ENCODE measurements around the gene CLRN3.

DNA sequence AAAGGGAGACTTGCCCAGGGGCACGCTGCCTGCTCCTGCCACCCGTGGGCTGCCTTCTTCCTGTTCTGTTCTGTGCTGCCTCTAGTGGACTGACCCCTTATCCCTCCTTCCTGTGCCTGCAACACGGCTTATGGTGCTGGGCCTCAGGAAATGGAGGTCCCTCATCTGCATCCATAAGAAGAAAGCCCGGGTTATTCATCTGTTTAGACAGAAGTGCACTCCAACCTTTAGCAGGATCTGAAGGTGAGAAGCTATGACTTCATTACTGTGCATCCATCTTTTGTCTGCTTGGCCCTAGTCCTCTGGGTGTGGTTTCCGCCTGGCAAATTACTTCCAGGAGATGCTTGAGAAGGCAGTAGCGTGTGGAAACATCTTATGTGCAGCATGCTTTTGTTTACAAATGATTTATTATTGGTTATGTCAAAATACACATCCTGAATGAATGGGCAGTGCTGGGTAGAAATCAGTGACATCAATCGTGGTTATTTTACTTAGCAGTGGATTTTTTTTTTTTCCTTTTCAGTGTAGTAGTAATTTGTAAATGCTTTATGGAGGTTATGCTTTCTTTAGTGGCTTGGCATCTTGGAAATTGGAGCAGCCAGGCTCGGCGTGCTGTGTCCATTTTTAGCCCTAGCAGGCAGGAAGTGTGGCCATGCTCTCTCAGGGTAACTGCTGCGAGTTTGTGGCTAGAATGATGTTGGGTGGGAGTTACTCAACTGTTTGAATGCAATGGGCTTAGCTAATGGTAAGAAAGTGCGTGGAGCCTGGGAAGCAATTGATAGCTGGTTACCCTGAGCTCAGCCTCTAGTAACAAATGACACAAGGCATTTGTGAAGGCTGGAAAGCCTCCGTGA is 26.9 kb upstream of the CLRN3 start:
- TF ChIP-seq, protein P1, sequence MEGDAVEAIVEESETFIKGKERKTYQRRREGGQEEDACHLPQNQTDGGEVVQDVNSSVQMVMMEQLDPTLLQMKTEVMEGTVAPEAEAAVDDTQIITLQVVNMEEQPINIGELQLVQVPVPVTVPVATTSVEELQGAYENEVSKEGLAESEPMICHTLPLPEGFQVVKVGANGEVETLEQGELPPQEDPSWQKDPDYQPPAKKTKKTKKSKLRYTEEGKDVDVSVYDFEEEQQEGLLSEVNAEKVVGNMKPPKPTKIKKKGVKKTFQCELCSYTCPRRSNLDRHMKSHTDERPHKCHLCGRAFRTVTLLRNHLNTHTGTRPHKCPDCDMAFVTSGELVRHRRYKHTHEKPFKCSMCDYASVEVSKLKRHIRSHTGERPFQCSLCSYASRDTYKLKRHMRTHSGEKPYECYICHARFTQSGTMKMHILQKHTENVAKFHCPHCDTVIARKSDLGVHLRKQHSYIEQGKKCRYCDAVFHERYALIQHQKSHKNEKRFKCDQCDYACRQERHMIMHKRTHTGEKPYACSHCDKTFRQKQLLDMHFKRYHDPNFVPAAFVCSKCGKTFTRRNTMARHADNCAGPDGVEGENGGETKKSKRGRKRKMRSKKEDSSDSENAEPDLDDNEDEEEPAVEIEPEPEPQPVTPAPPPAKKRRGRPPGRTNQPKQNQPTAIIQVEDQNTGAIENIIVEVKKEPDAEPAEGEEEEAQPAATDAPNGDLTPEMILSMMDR (IDR thresholded peaks at IDR 0.05; ENCODE audit: poor library complexity), result peak; percentile 24
- no peak for TF ChIP-seq EZH2phosphoT487 (IDR thresholded peaks at IDR 0.05; ENCODE audit: low read depth, severe bottlenecking, unreplicated experiment)
